IMR-90 (cell line): ENCODE measurements around the gene TNRC6C.

Experiments used
- CEBPB ChIP-seq: IDR thresholded peaks from 2 replicates; pipeline ENCODE4 v1.6.1; 2012; ENCODE audit warnings: low read depth, low read length, improper control_type of control experiment
- CTCF ChIP-seq: conservative IDR thresholded peaks from 2 replicates; pipeline ENCODE4 v1.5.1; 2012; ENCODE audit warnings: mild to moderate bottlenecking, low read depth, low read length, improper control_type of control experiment
- FOS ChIP-seq: fragments of 150-350 bp; IDR thresholded peaks from 2 replicates; pipeline ENCODE4 v1.6.1; 2016; ENCODE audit warnings: low read depth, low read length
- MAFK ChIP-seq: IDR thresholded peaks from 2 replicates; pipeline ENCODE4 v1.6.1; 2012; ENCODE audit warnings: low read depth, low read length, improper control_type of control experiment
- POLR2A ChIP-seq: IDR thresholded peaks from 2 replicates; pipeline ENCODE4 v1.6.1; 2012; ENCODE audit warnings: mild to moderate bottlenecking, low read depth, low read length
- USF2 ChIP-seq: fragments of 150-350 bp; IDR thresholded peaks from 2 replicates; pipeline ENCODE4 v1.6.1; 2017; ENCODE audit warnings: mild to moderate bottlenecking, antibody characterized with exemption, low read length, low read depth

GRCh38 chr17:78143214-78144146, 185.0 kb downstream of the TNRC6C start:
- no peak for TF ChIP-seq CTCF
- TF ChIP-seq POLR2A, result no peak
- no peak for TF ChIP-seq MAFK
- no peak for TF ChIP-seq FOS
- no peak for TF ChIP-seq USF2
- TF ChIP-seq CEBPB, result no peak
